GM21737 (cell line): ENCODE measurements around the gene TCP11L1.
"Not testable (repeated sequence)": the region's sequence is repeated elsewhere in the genome, so short reads cannot be mapped to it uniquely, and the experiment has no call there.

ENCODE experiments used
- ATAC-seq: cut with Tn5 transposase; IDR thresholded peaks from one replicate; pipeline ENCODE4 v1.9.1; 2021; ENCODE audit warnings: mild to moderate bottlenecking, moderate library complexity; ENCODE audit not compliant: unreplicated experiment

TCP11L1 gene

GRCh38 chr11:33028537-33028914 lies 10.8 kb upstream of the TCP11L1 start:
- ATAC-seq, result no peak

GRCh38 chr11:33029218-33029617 lies 10.2 kb upstream of the TCP11L1 start:
- ATAC-seq, result not testable (repeated sequence)

GRCh38 chr11:33033493-33033892 lies 5.9 kb upstream of the TCP11L1 start:
- ATAC-seq, result no peak

- ATAC-seq, result no peak
Observed at GRCh38 chr11:33035011-33035410, 4.4 kb upstream of the TCP11L1 start.

GRCh38 chr11:33040033-33040861 lies 875 bp downstream of the TCP11L1 start:
- ATAC-seq, result peak; percentile 19

- ATAC-seq, result no peak
Observed at GRCh38 chr11:33040862-33041453, 1.6 kb downstream of the TCP11L1 start.

GRCh38 chr11:33043221-33043830 lies 4.0 kb downstream of the TCP11L1 start:
- ATAC-seq, result no peak

GRCh38 chr11:33044285-33044756 lies 4.9 kb downstream of the TCP11L1 start:
- ATAC-seq, result no peak

- no peak for ATAC-seq
Observed at GRCh38 chr11:33045551-33046255, 6.3 kb downstream of the TCP11L1 start.

GRCh38 chr11:33048701-33049100 lies 9.3 kb downstream of the TCP11L1 start:
- not testable (repeated sequence) for ATAC-seq

- ATAC-seq, result not testable (repeated sequence)
Observed at GRCh38 chr11:33049565-33050408, 10.4 kb downstream of the TCP11L1 start.

- ATAC-seq, result no peak
Observed at GRCh38 chr11:33052231-33052630, 12.9 kb downstream of the TCP11L1 start.

GRCh38 chr11:33055375-33055774 lies 16.0 kb downstream of the TCP11L1 start:
- no peak for ATAC-seq

- ATAC-seq, result no peak
Observed at GRCh38 chr11:33057284-33057683, 17.9 kb downstream of the TCP11L1 start.

GRCh38 chr11:33059331-33060007 lies 20.1 kb downstream of the TCP11L1 start:
- ATAC-seq, result no peak

- ATAC-seq, result no peak
Observed at GRCh38 chr11:33060271-33060670, 20.9 kb downstream of the TCP11L1 start.

GRCh38 chr11:33062137-33062536 lies 22.8 kb downstream of the TCP11L1 start:
- no peak for ATAC-seq

GRCh38 chr11:33063326-33063881 lies 24.0 kb downstream of the TCP11L1 start:
- peak; percentile 50 for ATAC-seq

- no peak for ATAC-seq
Observed at GRCh38 chr11:33064033-33064825, 24.9 kb downstream of the TCP11L1 start.
